ENCODE results near the gene CD247.
"Not testable (repeated sequence)": the region's sequence is repeated elsewhere in the genome, so short reads cannot be mapped to it uniquely, and the experiment has no call there.

The CD247 gene

DNA sequence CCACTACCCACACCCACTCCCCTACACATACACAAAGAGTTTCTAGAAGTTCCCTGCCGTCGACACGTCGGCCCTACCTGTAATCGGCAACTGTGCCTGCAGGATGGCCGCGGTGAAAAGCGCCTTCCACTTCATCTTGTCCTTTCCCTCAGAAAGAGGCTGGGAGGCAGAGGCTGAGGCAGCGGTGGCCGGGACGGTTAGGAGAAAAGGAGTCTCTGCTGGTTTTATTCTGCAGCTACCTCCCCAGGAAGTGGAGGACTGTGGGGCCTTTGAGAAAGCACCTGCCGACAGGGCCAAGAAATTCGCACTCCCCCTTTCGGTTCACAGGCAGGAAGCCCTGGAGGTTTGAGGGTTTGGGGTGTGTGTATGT, at the start of gene CD247:
Gene CD247 (minus strand): TSS at position 199 of the 370 bp plus-strand sequence. CDS start 64 bp downstream, at position 135.
- DNase-seq (ENCODE audit: low spot score): no peak

DNA sequence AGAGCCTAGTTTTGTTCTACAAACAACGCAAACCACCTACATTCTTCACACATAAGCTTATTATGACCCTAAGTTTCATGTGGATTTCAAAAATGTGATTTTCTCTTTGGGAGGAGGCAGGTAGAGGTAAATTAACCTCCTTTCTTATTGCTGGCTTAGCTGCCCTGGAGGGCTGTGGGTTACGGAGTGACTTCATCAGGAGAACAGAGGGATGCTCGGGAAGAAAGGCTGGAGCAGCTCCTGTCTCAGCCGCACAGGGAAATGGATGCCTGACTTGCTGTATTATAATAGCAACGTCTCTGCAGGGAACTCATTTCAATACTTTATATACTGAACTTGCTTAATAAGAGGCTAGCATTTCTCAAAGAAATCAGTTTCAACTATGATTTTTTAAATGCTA, 49.3 kb upstream of the CD247 start:
- DNase-seq (ENCODE audit: low spot score): no peak

DNA sequence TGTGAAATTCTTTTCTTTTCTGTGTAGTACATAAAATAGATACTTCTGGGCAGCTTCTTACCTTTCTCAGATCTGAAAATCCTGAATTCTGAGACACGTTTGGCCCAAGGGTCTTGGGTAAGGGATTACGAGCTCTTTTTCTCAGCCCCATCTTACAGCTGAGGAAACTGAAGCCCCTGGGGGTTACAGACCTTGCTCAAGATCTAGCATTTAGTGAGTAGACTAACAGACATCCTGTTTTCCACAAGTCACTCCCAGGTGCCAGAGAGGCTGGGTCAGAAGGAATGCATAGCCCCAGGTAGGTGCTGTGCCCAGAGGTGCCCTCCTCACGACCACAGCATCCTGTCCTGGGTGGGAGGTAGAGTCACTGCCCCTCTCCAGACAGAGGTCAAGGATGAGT, 48.4 kb upstream of the CD247 start:
- DNase-seq (ENCODE audit: low spot score): peak; percentile 40

DNA sequence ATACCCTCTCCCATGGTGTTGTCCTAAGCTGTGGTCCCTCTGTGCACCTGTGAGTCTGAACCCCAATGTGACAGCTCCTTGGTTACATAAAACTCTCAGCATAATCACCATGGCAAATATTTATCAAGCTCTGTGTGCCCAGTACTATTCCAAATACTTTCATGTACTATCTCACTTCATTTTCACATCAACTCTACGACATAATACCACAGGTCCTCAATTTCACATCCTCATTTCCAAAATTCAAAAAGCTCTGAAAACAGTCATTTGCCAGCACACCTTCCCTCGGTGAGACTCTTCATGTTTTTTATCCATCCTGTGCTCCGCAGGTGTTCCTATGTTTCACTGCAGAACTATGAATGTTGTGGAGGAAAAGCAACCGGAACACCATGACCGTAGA, 47.6 kb upstream of the CD247 start:
- peak; percentile 50 for DNase-seq (ENCODE audit: low spot score)

DNA sequence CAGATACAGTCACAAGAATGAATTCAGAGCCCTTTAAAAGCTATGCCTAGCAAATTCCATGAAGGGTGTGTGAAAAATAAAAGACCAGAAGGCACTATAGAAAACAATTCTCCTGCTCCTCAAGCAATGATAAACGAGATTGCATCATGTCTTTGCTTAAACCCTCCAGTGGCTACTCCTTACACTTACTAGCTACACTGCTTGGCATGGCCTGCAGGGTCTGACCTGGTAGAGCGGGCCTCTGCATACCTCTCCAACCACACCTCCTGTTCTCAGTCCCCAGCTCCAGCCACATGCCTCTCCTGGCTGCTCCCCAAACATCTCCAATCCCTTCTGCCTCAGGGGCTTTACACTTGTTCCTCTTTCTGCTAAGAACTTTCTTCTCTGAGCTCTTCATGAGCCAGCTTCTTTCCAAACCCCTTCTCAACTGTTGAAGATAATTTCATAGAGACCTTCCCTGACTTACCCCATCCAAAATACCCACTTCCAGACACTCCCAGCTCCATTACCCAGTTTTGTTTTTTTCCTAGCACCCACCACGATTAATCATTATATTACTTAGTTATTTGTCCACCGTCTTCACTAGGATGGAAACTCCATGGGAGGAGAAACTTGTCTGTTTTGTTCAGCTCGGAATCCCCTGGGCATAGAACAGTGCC, 46.4 kb upstream of the CD247 start:
- peak; percentile 54 for DNase-seq (ENCODE audit: low spot score)

DNA sequence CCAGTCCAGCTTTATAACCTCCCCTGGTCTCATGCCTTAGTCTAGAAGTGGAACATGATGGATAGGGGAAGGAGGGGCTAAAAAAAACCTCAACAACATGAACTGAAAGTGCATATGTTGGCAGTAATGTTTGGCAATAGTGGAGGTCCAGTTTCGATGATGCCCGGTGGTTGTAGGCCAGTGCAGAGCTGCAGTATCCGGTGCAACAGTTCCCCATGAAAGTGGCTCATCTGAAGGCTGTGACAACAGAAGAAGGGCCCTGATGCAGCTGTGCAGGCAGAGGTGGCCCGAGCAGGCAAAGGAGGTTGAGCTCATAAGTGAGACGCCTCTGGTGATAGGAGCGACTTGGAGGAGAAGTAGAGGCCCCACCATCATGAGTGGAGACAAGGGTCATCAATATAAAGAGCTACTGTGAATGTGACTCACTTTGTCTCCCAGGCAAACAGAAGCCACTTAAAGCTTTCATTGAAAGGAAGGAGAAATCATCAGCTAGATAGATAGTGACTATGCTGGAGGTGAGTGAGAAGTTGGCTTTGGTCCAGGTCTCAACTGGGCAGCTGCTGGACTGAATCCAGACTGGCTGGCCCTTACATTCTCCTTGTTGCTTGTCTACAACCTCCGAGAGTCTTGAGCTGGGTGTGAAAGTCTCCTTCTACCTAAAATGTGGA, 45.4 kb upstream of the CD247 start:
- DNase-seq (ENCODE audit: low spot score): no peak

DNA sequence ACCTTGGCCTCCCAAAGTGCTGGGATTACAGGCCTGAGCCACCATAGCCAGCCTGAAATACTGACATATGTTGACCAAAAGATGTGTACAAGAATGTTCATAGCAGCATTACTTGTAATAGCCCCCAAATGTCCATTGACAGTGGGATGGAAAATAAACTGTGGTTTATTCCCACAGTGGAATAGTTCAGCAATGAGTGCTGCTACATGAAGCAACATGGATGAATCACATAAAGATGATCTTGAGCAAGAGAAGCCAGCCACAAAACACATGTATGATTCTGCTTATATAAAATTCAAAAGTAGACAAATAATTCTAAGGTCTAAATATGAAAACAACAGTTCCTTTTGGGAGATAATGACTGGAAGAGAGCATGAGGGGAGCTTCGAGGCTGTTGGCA, 44.4 kb upstream of the CD247 start:
- DNase-seq (ENCODE audit: low spot score): no peak

DNA sequence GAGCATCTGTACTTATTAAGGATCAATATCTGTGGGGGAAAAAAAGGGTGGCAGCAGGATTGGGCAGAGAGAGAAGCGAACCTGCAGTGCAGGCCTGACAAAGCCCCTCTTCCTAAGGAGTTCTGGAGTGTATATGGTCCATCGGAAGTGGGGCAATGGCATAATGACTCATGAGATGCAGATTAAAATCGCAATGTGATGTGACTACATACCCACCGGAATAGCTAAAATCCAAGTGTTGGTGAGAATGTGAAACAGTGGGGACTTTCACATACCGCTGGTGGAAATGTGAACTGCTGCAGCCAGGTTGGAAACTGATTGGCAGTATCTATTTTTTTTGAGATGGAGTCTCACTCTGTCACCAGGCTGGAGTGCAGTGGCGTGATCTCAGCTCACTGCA, 43.4 kb upstream of the CD247 start:
- DNase-seq (ENCODE audit: low spot score): no peak

DNA sequence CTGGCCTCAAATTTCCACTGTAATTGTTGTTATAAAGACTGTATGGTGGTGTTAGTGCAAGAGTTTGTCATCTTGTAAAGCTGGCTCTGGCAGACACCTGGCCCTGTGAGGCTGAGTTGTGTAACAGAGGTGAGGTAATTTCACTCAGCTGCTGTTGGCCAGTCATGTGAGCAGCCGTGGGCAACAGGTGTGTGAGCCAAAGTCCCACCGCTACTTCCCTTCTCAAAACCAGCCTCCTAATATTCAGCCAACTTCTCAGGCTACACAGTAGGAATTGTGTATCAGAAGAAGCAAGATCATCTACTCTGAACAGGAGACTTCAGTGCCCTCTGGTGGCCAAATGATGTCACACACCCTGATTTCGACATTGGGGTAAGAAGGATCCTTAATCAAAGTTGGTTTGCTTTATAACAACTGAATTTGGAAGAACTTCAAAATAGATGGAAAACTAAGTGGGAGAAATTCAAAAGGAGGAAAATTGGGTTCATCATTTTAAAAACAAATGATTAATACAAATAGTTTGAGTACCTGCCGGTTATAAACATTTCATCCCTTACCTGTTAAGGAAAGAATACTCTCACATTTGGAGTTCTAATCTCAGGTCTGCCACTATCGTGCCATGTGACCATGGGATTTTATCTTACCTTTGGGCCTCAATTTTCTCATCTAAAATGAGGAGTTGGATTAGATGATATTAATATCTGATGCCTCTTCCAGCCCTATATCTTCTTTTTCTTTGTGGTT, 37.8 kb upstream of the CD247 start:
- peak; percentile 95 for DNase-seq (ENCODE audit: low spot score)

DNA sequence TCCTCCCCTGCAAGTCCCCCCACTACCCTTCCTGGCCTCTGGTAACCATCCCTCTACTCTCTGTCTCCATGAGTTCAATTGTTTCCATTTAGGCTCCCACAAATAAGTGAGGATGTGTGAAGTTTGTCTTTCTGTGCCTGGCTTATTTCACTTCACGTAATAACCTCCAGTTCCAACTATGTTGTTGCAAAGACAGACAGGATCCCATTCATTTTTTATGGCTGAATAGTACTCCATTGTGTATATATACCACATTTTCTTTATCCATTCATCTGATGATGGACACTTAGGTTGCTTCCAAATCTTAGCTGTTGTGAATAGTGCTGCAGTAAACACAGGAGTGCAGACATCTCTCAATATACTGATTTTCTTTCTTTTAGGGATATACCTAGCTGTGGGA, 36.7 kb upstream of the CD247 start:
- DNase-seq (ENCODE audit: low spot score): not testable (repeated sequence)

DNA sequence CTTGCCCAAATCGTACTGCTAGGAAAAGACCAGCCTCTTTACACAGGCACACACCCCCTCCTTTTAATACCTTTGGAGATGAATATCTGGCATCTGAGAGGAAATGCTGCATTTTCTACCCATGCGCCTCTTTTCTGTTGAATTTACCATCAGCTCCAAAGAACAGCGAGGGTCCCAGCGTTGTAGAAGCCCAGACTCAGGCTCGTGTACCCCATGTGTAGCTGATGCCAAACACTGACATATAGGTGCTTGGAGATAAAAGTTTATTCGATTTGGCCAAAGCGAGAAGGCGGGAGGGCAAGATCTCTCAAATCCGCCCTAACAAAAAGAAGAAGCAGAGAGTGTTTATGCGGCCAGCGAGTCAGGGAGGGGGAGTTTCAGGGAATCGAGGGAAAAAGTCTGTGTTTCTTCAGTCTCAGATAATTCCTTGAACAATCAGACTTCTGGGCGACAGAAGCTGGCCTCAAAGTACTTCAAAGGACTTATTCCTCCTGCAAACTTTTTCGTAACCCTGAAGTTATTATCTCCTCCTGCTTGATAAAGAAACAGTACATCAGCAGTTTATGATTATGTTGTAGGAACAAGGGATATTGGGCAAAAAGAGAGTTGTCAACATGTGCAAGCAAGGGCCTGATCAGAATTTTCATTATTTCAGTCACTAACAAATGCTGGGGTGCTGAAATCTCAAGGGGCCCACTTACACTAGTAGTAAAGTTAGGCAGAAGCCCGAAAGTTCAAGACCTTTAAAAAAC, 35.9 kb upstream of the CD247 start:
- no peak for DNase-seq (ENCODE audit: low spot score)

DNA sequence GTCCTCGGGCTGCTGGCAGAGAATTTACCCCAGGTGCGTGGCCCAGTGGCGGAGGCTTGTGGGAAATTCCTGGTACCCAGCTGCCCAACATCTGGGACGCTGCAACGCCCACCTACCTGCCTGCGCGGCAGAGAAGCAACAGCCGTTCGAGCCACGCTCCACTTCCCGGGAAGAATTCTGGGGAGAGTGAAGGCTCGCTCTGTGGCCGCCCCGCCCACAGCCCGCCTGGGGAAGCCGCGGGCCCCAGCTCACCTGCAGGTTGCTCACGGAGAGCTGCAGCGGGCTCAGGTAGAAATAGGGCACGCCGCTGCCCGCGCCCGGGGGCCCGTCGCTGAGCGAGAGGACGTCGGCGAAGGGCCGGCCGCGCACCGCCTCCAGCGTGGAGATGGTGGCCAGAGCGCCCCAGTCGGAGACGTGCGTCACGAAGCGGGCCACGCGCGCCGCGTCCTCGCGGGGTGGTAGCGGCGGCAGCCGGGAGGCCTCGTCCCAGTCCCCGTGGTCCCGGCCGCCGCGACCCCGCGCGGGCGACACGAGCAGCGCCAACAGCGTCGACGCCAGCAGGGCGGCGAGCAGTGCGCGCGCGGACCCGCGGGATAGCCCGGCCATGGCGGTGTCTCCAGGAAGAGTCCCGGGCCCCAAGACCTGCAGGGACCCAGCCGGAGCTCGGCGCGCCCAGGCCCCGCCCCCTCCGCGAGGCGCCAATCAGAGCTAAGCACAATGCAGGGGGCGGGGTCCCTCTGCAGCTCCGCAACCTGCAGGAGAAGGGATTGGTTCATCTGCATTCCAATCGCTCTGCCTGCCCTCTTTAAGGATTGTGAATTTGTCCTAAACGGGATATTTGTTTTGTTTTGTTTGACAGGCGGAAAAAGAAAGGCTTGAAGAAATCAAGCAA, 35.1 kb upstream of the CD247 start, which contains the start of gene CREG1:
Gene CREG1 (minus strand): TSS at position 627 of the 892 bp plus-strand sequence.
- DNase-seq (ENCODE audit: low spot score): peak; percentile 96

DNA sequence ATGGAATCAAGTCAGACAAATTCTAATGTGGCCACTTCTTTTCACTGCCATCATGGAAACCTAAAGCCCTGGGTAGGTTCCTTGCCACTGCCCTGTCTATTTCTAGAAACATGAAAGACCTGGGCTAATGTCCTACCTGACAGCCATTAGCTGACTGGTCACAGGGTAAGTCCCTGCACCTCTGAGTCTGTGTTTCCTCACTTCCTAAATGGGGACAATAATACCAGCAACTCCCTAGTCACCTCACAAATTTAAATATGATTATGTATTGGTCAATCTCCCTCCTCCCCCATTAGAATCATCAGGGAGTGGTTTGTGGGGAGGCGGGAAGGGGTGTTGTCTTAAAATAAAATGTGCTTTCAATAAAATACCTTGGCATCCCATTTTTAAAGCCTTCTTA, 33.0 kb upstream of the CD247 start:
- DNase-seq (ENCODE audit: low spot score): no peak

DNA sequence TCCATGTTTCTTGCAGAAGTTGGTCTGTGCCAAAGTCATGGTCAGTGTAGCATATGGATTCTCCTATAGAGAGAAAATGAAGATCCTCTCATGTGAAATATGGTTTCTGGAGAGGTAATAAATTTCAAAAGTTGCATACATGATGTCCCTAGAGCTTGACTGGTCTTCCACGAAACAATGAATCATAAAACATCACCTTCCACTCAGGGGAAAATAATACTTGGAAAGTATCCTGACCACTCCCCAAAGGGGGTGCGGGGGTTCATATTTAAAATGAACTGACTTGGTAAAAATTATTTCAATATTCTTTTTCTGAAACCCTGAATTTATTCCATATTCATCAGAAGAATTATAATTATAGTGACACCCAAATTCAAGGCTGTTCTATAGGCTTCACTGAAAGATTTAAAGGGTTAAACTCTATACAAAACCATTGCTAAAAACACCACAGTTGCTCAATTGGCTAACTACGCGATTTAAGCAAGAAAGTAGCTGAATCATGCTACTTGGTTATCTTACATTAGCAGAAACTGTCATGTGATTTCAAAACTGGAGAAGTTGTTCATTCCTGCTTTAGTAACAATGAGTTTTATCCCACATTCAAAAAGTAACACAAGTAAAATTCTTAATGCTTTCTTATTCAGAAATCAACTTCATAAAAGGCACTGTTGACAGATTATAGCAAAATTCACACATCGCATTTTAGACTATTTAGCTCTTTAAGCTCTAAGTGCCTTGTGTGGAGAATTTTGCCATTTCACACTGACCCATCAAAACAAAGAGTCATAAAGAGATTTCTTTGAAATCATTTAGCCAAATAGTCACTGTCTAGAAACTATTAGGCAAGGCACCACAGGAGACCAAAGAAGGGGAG, 30.0 kb upstream of the CD247 start:
- no peak for DNase-seq (ENCODE audit: low spot score)

DNA sequence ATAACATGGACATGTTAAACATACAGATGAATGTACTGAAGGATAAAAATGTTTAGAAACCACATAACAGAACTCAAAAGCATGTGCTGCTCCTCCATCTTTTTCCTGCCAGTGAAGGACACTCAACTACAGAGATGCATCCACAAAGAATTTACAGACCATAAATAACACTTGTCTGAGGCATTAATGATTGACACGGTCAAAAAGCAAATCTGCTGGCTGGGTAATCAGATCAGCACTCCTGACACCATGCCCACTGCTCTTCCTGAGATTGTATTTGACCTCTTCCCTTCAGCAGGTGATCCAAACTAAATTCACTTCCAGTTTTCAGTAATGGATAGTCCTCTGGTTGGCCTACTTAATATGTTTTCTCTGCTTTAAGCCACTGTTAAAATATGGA, 28.6 kb upstream of the CD247 start:
- DNase-seq (ENCODE audit: low spot score): no peak

DNA sequence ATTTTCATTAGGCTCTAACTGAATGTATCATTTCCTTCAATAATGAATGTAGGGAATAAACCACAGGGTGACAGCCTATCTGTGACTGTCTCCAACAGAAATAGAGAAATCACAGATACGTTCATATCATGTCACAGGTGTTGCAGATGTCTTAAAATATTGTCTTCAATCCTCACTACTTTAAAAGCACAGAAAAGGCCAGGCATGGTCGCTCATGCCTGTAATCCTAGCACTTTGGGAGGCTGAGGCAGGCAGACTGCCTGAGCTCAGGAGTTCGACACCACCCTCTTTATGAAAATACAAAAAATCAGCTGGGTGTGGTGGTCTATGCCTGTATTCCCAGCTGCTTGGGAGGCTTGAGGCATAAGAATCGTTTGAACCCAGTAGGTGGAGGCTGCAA, 27.0 kb upstream of the CD247 start:
- no peak for DNase-seq (ENCODE audit: low spot score)

DNA sequence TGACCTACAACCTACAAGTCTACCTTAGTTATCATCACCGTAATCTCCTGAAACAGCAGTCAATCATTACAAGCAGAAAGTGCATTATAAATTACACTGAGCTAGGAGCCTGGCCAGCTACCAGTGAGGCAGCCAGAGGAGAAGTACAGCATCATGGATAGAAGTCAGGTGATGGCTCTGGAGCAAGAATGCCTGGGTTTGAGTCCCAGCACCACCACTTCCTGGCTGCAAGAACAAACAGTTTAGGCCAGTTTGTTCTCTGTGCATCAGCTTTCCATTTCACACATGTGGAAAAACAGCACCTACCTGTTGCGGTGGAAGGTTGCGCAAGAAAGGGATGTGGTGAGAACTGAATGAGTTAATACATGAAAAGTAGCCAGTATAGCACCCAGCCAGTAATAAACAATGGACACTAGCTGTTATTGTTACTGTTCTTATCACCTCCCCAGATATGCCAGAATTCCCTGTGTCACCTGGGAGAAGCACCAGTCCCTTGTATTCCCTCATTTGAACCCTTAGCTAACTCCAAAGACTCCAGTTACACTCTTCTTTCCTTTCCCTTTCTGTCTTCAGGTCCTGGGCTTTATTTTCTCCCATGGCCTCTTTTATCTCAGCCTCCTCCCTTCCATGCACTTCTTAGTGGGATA, 26.2 kb upstream of the CD247 start:
- no peak for DNase-seq (ENCODE audit: low spot score)

DNA sequence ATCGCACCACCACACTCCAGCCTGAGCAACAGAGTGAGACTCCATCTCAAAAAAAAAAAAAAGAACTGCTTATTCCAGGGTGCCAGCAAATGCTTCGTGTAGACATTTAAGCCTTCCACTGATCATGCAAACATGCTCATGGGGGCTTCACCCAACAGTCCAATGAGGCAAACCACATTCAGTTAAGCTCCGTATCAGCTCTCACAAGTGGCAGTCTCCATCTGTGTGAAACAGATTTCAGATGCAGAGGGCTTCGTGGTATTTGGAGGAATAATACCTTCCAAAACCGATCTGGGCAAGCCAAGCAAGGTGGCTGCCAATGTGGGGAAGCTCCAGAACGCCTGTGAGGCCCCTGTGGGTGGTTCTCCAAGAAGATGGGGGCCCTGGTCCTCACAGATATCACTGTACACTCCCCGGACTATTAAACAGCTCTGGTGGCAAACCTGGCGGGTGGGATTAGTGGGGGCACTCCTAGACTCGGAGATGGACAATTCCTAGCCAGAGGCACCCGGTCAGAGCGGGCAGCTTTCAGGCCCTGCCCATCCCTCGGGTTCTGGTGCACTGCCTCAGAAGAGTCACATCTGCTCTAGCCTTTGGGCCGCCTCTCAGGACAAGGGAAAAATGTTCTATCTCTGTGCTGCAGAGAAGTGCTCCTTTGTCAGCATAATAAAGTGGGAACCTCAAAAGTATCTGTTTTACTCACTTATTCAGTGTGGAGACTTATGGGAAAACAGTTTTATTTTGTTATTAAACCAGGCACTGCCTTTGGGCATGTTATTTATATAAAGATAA, 25.1 kb upstream of the CD247 start:
- peak; percentile 47 for DNase-seq (ENCODE audit: low spot score)
